Activated CD8-positive, alpha-beta T cell treated with anti-CD3 and anti-CD28 coated beads, Interleukin-2, amount 10 ng/mL, durations not matched to agents 7 days and 5 days (primary cell): ENCODE data around the gene POPDC2. TPM values are rescaled to one million over a fixed set of nuclear protein-coding genes. Genes with fewer than 3 reads are reported as not detected.
"Not testable (repeated sequence)": the region's sequence is repeated elsewhere in the genome, so short reads cannot be mapped to it uniquely, and the experiment has no call there.

Experiments used
- ATAC-seq: fragments of 150-1000 bp; cut with Tn5 transposase; one replicate; pipeline ENCODE4 v1.10.0; 2021; ENCODE audit warnings: moderate library complexity
- CTCF ChIA-PET: fragments of 350-600 bp; sonication (Branson Sonifier 250); formaldehyde crosslinking; loops from one replicate; lab custom pipeline; 2021; ENCODE audit warnings: antibody characterized with exemption; lab: Charles Lee
- POLR2A ChIA-PET: fragments of 350-600 bp; sonication (Branson Sonifier 250); formaldehyde crosslinking; loops from one replicate; lab custom pipeline; 2021; ENCODE audit warnings: antibody characterized with exemption; lab: Charles Lee
- DNase-seq: peaks from one replicate; pipeline ENCODE4 v3.0.0-alpha.2; 2020
- H3K27ac Mint-ChIP-seq: one replicate; pipeline ENCODE4 v1.8.0; 2021; ENCODE audit warnings: mild to moderate bottlenecking, mixed read lengths
- H3K27me3 Mint-ChIP-seq: one replicate; pipeline ENCODE4 v1.8.0; 2021; ENCODE audit warnings: low read depth, mixed read lengths
- H3K36me3 Mint-ChIP-seq: one replicate; pipeline ENCODE4 v1.8.0; 2021; ENCODE audit warnings: low read depth, mixed read lengths
- H3K4me1 Mint-ChIP-seq: one replicate; pipeline ENCODE4 v1.8.0; 2021; ENCODE audit warnings: low read depth, mixed read lengths
- H3K4me3 Mint-ChIP-seq: one replicate; pipeline ENCODE4 v1.8.0; 2021; ENCODE audit warnings: mild to moderate bottlenecking, mixed read lengths
- H3K9me3 Mint-ChIP-seq: one replicate; pipeline ENCODE4 v1.8.0; 2022; ENCODE audit warnings: mixed read lengths; ENCODE audit not compliant: insufficient read depth
- total RNA-seq, 2 experiments: library from RNA; stranded (reverse); gene quantifications; one replicate each; pipeline ENCODE4 v1.2.3, GENCODE V29; 2021

POPDC2 gene
- total RNA-seq, 2 experiments from 2014 or later = 3.3 to 4.8 TPM

GRCh38 chr3:119681279-119681678 lies 20.9 kb upstream of the POPDC2 start:
- ChIA-PET CTCF (interaction anchor here (0.7 to 4.2 kb wide), 34 partner anchors 9 to 798 kb away, joined by 3 to 41 read pairs (median 4); partner anchors contain the start of genes B4GALT4, TEX55, TIMMDC1 and TMEM39A), POLR2A (interaction anchor here (1.2 to 1.4 kb wide), 2 partner anchors 121 to 183 kb away, joined by 3 to 5 read pairs; partner anchors contain the start of gene TIMMDC1)
- Mint-ChIP-seq H3K9me3 (no peaks in the 10 kb centered on the region), H3K4me3 (no peak overlapping the region), H3K27ac (no peak overlapping the region), H3K27me3 (no peaks in the 10 kb centered on the region), H3K4me1 (peaks cover 12% of the 10 kb centered on the region), H3K36me3 (peaks cover 8% of the 10 kb centered on the region)
- DNase-seq (peak; percentile 29), ATAC-seq (no peak)

- Mint-ChIP-seq H3K27ac (no peak overlapping the region), H3K9me3 (no peaks in the 10 kb centered on the region), H3K4me3 (no peak overlapping the region), H3K27me3 (no peaks in the 10 kb centered on the region), H3K4me1 (peaks cover 26% of the 10 kb centered on the region), H3K36me3 (peaks cover 16% of the 10 kb centered on the region)
- CTCF ChIA-PET = interaction anchor here (1.0 to 4.2 kb wide), 13 partner anchors 10 to 801 kb away, joined by 3 to 41 read pairs (median 8); partner anchors contain the start of genes B4GALT4 and TMEM39A
- ATAC-seq (no peak), DNase-seq (no peak)
- POLR2A ChIA-PET = interaction anchor here (1.4 kb wide), 1 partner anchor 79 kb away, joined by 4 read pairs; no protein-coding TSS in a partner anchor
Measured at GRCh38 chr3:119679874-119680273, 19.5 kb upstream of the POPDC2 start.

GRCh38 chr3:119678209-119678608 lies 17.8 kb upstream of the POPDC2 start:
- H3K4me3 Mint-ChIP-seq, H3K27ac Mint-ChIP-seq, ATAC-seq, H3K27me3 Mint-ChIP-seq, DNase-seq, H3K9me3 Mint-ChIP-seq: not testable (repeated sequence)
- POLR2A ChIA-PET = interaction anchor here (0.5 to 2.3 kb wide), 3 partner anchors 13 to 216 kb away, joined by 3 to 11 read pairs (median 3); partner anchors contain the start of gene TIMMDC1
- H3K36me3 Mint-ChIP-seq = peaks cover 28% of the 10 kb centered on the region
- CTCF ChIA-PET = interaction anchor here (1.4 to 1.5 kb wide), 2 partner anchors 10 to 12 kb away, joined by 3 to 4 read pairs; no protein-coding TSS in a partner anchor
- H3K4me1 Mint-ChIP-seq = peaks cover 33% of the 10 kb centered on the region

- peaks cover 33% of the 10 kb centered on the region for H3K4me1 Mint-ChIP-seq
- H3K27me3 Mint-ChIP-seq = no peaks in the 10 kb centered on the region
- ATAC-seq = no peak
- ChIA-PET CTCF (interaction anchor here (1.0 to 3.3 kb wide), 3 partner anchors 13 to 77 kb away, joined by 3 to 17 read pairs (median 4); no protein-coding TSS in a partner anchor), POLR2A (interaction anchor here (0.5 to 3.0 kb wide), 7 partner anchors 12 to 215 kb away, joined by 3 to 20 read pairs (median 9); partner anchors contain the start of genes TIMMDC1 and TMEM39A)
- H3K9me3 Mint-ChIP-seq = no peaks in the 10 kb centered on the region
- peak overlapping the region; percentile 95 for H3K27ac Mint-ChIP-seq
- peaks cover 34% of the 10 kb centered on the region for H3K36me3 Mint-ChIP-seq
- H3K4me3 Mint-ChIP-seq = peak overlapping the region; percentile 96
- no peak for DNase-seq
Measured at GRCh38 chr3:119677641-119677934, 17.2 kb upstream of the POPDC2 start.

- Mint-ChIP-seq H3K27me3 (no peaks in the 10 kb centered on the region), H3K27ac (peak within 1 kb of the TSS; percentile 95), H3K4me3 (peak within 1 kb of the TSS; percentile 96), H3K9me3 (no peaks in the 10 kb centered on the region), H3K4me1 (peaks cover 35% of the 10 kb centered on the region), H3K36me3 (peaks cover 37% of the 10 kb centered on the region)
- ATAC-seq (peak; percentile 94), DNase-seq (peak; percentile 98)
- ChIA-PET POLR2A (interaction anchor here (0.6 to 3.0 kb wide), 14 partner anchors 12 to 681 kb away, joined by 3 to 20 read pairs (median 5); partner anchors contain the start of genes ARHGAP31, CD80, TIMMDC1 and TMEM39A), CTCF (interaction anchor here (1.0 to 3.3 kb wide), 5 partner anchors 11 to 214 kb away, joined by 3 to 17 read pairs (median 5); partner anchors contain the start of gene TMEM39A)
Measured at GRCh38 chr3:119676771-119677640, 16.6 kb upstream of the POPDC2 start, which contains the start of gene COX17. COX17 (minus strand) TSS chr3:119677406; CDS start chr3:119677310, 96 bp downstream.

- peak overlapping the region; percentile 95 for H3K27ac Mint-ChIP-seq
- peak overlapping the region; percentile 96 for H3K4me3 Mint-ChIP-seq
- ChIA-PET POLR2A (interaction anchor here (0.7 to 3.0 kb wide), 11 partner anchors 11 to 213 kb away, joined by 3 to 20 read pairs (median 6); partner anchors contain the start of genes CD80, TIMMDC1 and TMEM39A), CTCF (interaction anchor here (0.6 to 3.3 kb wide), 6 partner anchors 10 to 375 kb away, joined by 3 to 17 read pairs (median 4); partner anchors contain the start of gene TMEM39A)
- H3K9me3 Mint-ChIP-seq = no peaks in the 10 kb centered on the region
- DNase-seq = no peak
- H3K36me3 Mint-ChIP-seq = peaks cover 45% of the 10 kb centered on the region
- H3K4me1 Mint-ChIP-seq = peaks cover 38% of the 10 kb centered on the region
- ATAC-seq = no peak
- no peaks in the 10 kb centered on the region for H3K27me3 Mint-ChIP-seq
Measured at GRCh38 chr3:119676020-119676419, 15.6 kb upstream of the POPDC2 start.

- H3K4me3 Mint-ChIP-seq = peak overlapping the region; percentile 96
- H3K27ac Mint-ChIP-seq = peak overlapping the region; percentile 1
- no peaks in the 10 kb centered on the region for H3K27me3 Mint-ChIP-seq
- CTCF ChIA-PET = interaction anchor here (0.6 to 3.3 kb wide), 8 partner anchors 10 to 570 kb away, joined by 3 to 17 read pairs (median 4); partner anchors contain the start of gene TMEM39A
- H3K36me3 Mint-ChIP-seq = peaks cover 52% of the 10 kb centered on the region
- ATAC-seq (no peak), DNase-seq (no peak)
- H3K9me3 Mint-ChIP-seq = no peaks in the 10 kb centered on the region
- peaks cover 39% of the 10 kb centered on the region for H3K4me1 Mint-ChIP-seq
- POLR2A ChIA-PET = interaction anchor here (1.2 to 3.0 kb wide), 4 partner anchors 116 to 212 kb away, joined by 3 to 20 read pairs (median 12); partner anchors contain the start of genes CD80, TIMMDC1 and TMEM39A
Measured at GRCh38 chr3:119675188-119675874, 14.9 kb upstream of the POPDC2 start.

- CTCF ChIA-PET = interaction anchor here (1.8 kb wide), 1 partner anchor 10 kb away, joined by 13 read pairs; no protein-coding TSS in a partner anchor
- Mint-ChIP-seq H3K27ac (no peak overlapping the region), H3K36me3 (peaks cover 64% of the 10 kb centered on the region), H3K4me1 (peaks cover 42% of the 10 kb centered on the region), H3K27me3 (no peaks in the 10 kb centered on the region), H3K4me3 (no peak overlapping the region), H3K9me3 (no peaks in the 10 kb centered on the region)
- ATAC-seq (no peak), DNase-seq (no peak)
- POLR2A ChIA-PET = no interaction called here
Measured at GRCh38 chr3:119673875-119674274, 13.5 kb upstream of the POPDC2 start.

- peaks cover 68% of the 10 kb centered on the region for H3K36me3 Mint-ChIP-seq
- H3K9me3 Mint-ChIP-seq = no peaks in the 10 kb centered on the region
- H3K4me1 Mint-ChIP-seq = peaks cover 41% of the 10 kb centered on the region
- H3K27me3 Mint-ChIP-seq = no peaks in the 10 kb centered on the region
- ATAC-seq (no peak), DNase-seq (no peak)
- no peak overlapping the region for H3K27ac Mint-ChIP-seq
- ChIA-PET POLR2A (no interaction called here), CTCF (interaction anchor here (1.0 to 2.3 kb wide), 5 partner anchors 9 to 73 kb away, joined by 3 to 13 read pairs (median 5); no protein-coding TSS in a partner anchor)
- H3K4me3 Mint-ChIP-seq = no peak overlapping the region
Measured at GRCh38 chr3:119672776-119673175, 12.4 kb upstream of the POPDC2 start.

- peaks cover 26% of the 10 kb centered on the region for H3K4me1 Mint-ChIP-seq
- no peaks in the 10 kb centered on the region for H3K27me3 Mint-ChIP-seq
- H3K27ac Mint-ChIP-seq = no peak overlapping the region
- H3K4me3 Mint-ChIP-seq = no peak overlapping the region
- ChIA-PET CTCF (no interaction called here), POLR2A (no interaction called here)
- H3K36me3 Mint-ChIP-seq = peaks cover 65% of the 10 kb centered on the region
- ATAC-seq (no peak), DNase-seq (no peak)
- no peaks in the 10 kb centered on the region for H3K9me3 Mint-ChIP-seq
Measured at GRCh38 chr3:119669906-119670570, 9.6 kb upstream of the POPDC2 start.
